MM.1S (cell line): Measurements from ENCODE around the gene PAK4.

Source experiments
- DNase-seq: peaks from one replicate; pipeline ENCODE4 v3.0.0-alpha.2; 2015
- H2AFZ ChIP-seq: fragments of 300-600 bp; sonication (generic); 2 replicates; pipeline ENCODE4 v1.6.0; 2016; ENCODE audit warnings: antibody characterized with exemption, low read length
- H3F3A ChIP-seq: fragments of 300-600 bp; sonication (generic); 2 replicates; pipeline ENCODE4 v1.6.1; 2016; ENCODE audit warnings: mild to moderate bottlenecking, antibody characterized with exemption, low read length, moderate library complexity, mixed read lengths; ENCODE audit not compliant: insufficient read depth
- H3K27ac ChIP-seq: fragments of 300-600 bp; sonication (generic); 2 replicates; pipeline ENCODE4 v1.5.1; 2016; ENCODE audit warnings: mild to moderate bottlenecking, low read length
- H3K27me3 ChIP-seq: fragments of 300-600 bp; sonication (generic); replicated peaks from 2 replicates; pipeline ENCODE4 v1.6.0; 2016; ENCODE audit warnings: low read length; ENCODE audit not compliant: insufficient read depth
- H3K36me3 ChIP-seq: fragments of 300-600 bp; sonication (generic); replicated peaks from 2 replicates; pipeline ENCODE4 v1.6.1; 2016; ENCODE audit warnings: mild to moderate bottlenecking, low read length, mixed read lengths; ENCODE audit not compliant: insufficient read depth
- H3K4me1 ChIP-seq: fragments of 300-600 bp; sonication (generic); 2 replicates; pipeline ENCODE4 v1.6.1; 2016; ENCODE audit warnings: low read length, mixed read lengths
- H3K4me2 ChIP-seq: fragments of 300-600 bp; sonication (generic); 2 replicates; pipeline ENCODE4 v1.6.0; 2016; ENCODE audit warnings: low read depth, low read length
- H3K4me3 ChIP-seq: fragments of 300-600 bp; sonication (generic); 2 replicates; pipeline ENCODE4 v1.5.1; 2016; ENCODE audit warnings: low read length, mixed read lengths
- H3K79me2 ChIP-seq: fragments of 300-600 bp; sonication (generic); 2 replicates; pipeline ENCODE4 v1.6.1; 2016; ENCODE audit warnings: mixed run types, low read length, mixed read lengths
- H3K9ac ChIP-seq: fragments of 300-600 bp; sonication (generic); 2 replicates; pipeline ENCODE4 v1.6.1; 2016; ENCODE audit warnings: low read length, mixed read lengths
- H3K9me2 ChIP-seq: fragments of 300-600 bp; sonication (generic); replicated peaks from 2 replicates; pipeline ENCODE4 v1.6.1; 2016; ENCODE audit warnings: mild to moderate bottlenecking, low read length, mixed read lengths; ENCODE audit not compliant: insufficient read depth
- H3K9me3 ChIP-seq: fragments of 300-600 bp; sonication (generic); replicated peaks from 2 replicates; pipeline ENCODE4 v1.6.1; 2016; ENCODE audit warnings: mild to moderate bottlenecking, low read length, mixed read lengths; ENCODE audit not compliant: insufficient read depth
- H4K20me1 ChIP-seq: fragments of 300-600 bp; sonication (generic); 2 replicates; pipeline ENCODE4 v1.6.1; 2016; ENCODE audit warnings: mild to moderate bottlenecking, low read length, moderate library complexity, mixed read lengths; ENCODE audit not compliant: insufficient read depth
- CTCF ChIP-seq: fragments of 300-600 bp; sonication (generic); IDR thresholded peaks from 2 replicates; pipeline ENCODE4 v1.5.1; 2016; ENCODE audit warnings: antibody characterized with exemption, low read length, mixed read lengths
- EZH2 ChIP-seq: fragments of 300-600 bp; sonication (generic); optimal IDR thresholded peaks from 2 replicates; pipeline ENCODE3; 2017; ENCODE audit warnings: low read depth, mild to moderate bottlenecking, antibody characterized with exemption, low read length, mixed read lengths
- EZH2phosphoT487 ChIP-seq: fragments of 300-600 bp; sonication (generic); IDR thresholded peaks from 2 replicates; pipeline ENCODE4 v1.6.1; 2018; ENCODE audit warnings: antibody characterized with exemption, low read length

The PAK4 gene

GRCh38 chr19:39083599-39083982 lies 42.0 kb upstream of the PAK4 start:
- Histone ChIP-seq H2AFZ (no peak overlapping the region), H3K27ac (no peak overlapping the region), H3K4me2 (no peak overlapping the region), H3K9me2 (no peaks in the 10 kb centered on the region), H3K4me3 (no peak overlapping the region), H3K36me3 (no peaks in the 10 kb centered on the region), H3K9ac (no peak overlapping the region), H3K4me1 (no peaks in the 10 kb centered on the region), H3K9me3 (no peaks in the 10 kb centered on the region), H3K27me3 (peaks cover 78% of the 10 kb centered on the region), H4K20me1 (no peaks in the 10 kb centered on the region), H3F3A (no peaks in the 10 kb centered on the region), H3K79me2 (no peaks in the 10 kb centered on the region)
- TF ChIP-seq EZH2phosphoT487 (no peak), CTCF (no peak), EZH2 (no peak)
- DNase-seq: no peak

- H4K20me1 ChIP-seq: no peaks in the 10 kb centered on the region
- no peak within 1 kb of the TSS for H3K4me3 ChIP-seq
- H3K9me3 ChIP-seq: no peaks in the 10 kb centered on the region
- H3K9me2 ChIP-seq: no peaks in the 10 kb centered on the region
- no peaks in the 10 kb centered on the region for H3K79me2 ChIP-seq
- H2AFZ ChIP-seq: no peak within 1 kb of the TSS
- no peaks in the 10 kb centered on the region for H3F3A ChIP-seq
- no peak within 1 kb of the TSS for H3K4me2 ChIP-seq
- no peak for DNase-seq
- H3K27me3 ChIP-seq: peaks cover 76% of the 10 kb centered on the region
- no peak within 1 kb of the TSS for H3K9ac ChIP-seq
- no peaks in the 10 kb centered on the region for H3K4me1 ChIP-seq
- TF ChIP-seq CTCF: no peak
- no peak within 1 kb of the TSS for H3K27ac ChIP-seq
- H3K36me3 ChIP-seq: no peaks in the 10 kb centered on the region
Observed at GRCh38 chr19:39083983-39084731, 41.4 kb upstream of the PAK4 start, which contains the start of gene ACP7. ACP7 (plus strand) TSS chr19:39084368; CDS start chr19:39085270, 902 bp downstream.

GRCh38 chr19:39084732-39085080 lies 40.9 kb upstream of the PAK4 start:
- Histone ChIP-seq H3K9me3 (no peaks in the 10 kb centered on the region), H3K4me1 (no peaks in the 10 kb centered on the region), H3K36me3 (no peaks in the 10 kb centered on the region), H3K9me2 (no peaks in the 10 kb centered on the region), H3K27ac (no peak overlapping the region), H2AFZ (no peak overlapping the region), H3K27me3 (peaks cover 81% of the 10 kb centered on the region), H4K20me1 (no peaks in the 10 kb centered on the region), H3K79me2 (no peaks in the 10 kb centered on the region), H3K9ac (no peak overlapping the region), H3K4me2 (no peak overlapping the region), H3K4me3 (no peak overlapping the region), H3F3A (no peaks in the 10 kb centered on the region)
- TF ChIP-seq EZH2phosphoT487 (no peak), CTCF (no peak), EZH2 (no peak)
- DNase-seq: no peak
